ENCODE measurements around the gene RNF114. TPM values are rescaled to one million over a fixed set of nuclear protein-coding genes. Genes with fewer than 3 reads are reported as not detected.
"Not testable (repeated sequence)": the region's sequence is repeated elsewhere in the genome, so short reads cannot be mapped to it uniquely, and the experiment has no call there.

The RNF114 gene
- total and polyA plus RNA-seq, 5 donors from 2014 or later: 132 to 147 (median 146) TPM

GRCh38 chr20:49990271-49990720 lies 54.1 kb downstream of the RNF114 start:
- Histone ChIP-seq H3K9me3 (ENCODE audit: control insufficient read depth in 2 of 2, low read length in 2 of 2) (no peaks in the 10 kb centered on the region), H3K36me3 (ENCODE audit: control insufficient read depth, insufficient read depth, low read length) (no peaks in the 10 kb centered on the region), H3K27ac (ENCODE audit: insufficient read depth, low read length, poor library complexity, severe bottlenecking) (no peak overlapping the region), H3K4me3 (ENCODE audit: low read depth, low read length) (no peak overlapping the region), H3K4me1 (ENCODE audit: control insufficient read depth, insufficient read depth, low read length, poor library complexity, severe bottlenecking) (no peaks in the 10 kb centered on the region), H3K27me3 (ENCODE audit: control insufficient read depth, insufficient read depth, low read length) (no peaks in the 10 kb centered on the region)
- Mint-ChIP-seq H3K4me1 (no peaks in the 10 kb centered on the region), H3K36me3 (no peaks in the 10 kb centered on the region), H3K27me3 (peaks cover 12% of the 10 kb centered on the region), H3K9me3 (no peaks in the 10 kb centered on the region), H3K4me3 (no peak overlapping the region), H3K27ac (peak overlapping the region in 1 of 3 donors; percentile 20)
- DNase-seq (no peak), ATAC-seq (ENCODE audit: low read depth in 2 of 2) (no peak)

GRCh38 chr20:49993301-49993751 lies 57.1 kb downstream of the RNF114 start:
- H3K27ac Mint-ChIP-seq: no peak overlapping the region
- H3K27me3 Mint-ChIP-seq: peaks cover 21% of the 10 kb centered on the region
- no peak overlapping the region for H3K4me3 Mint-ChIP-seq
- H3K36me3 Mint-ChIP-seq: no peaks in the 10 kb centered on the region
- H3K9me3 ChIP-seq (ENCODE audit: control insufficient read depth in 2 of 2, low read length in 2 of 2): no peaks in the 10 kb centered on the region
- DNase-seq: no peak
- H3K27me3 ChIP-seq (ENCODE audit: control insufficient read depth, insufficient read depth, low read length): no peaks in the 10 kb centered on the region
- H3K4me1 ChIP-seq (ENCODE audit: control insufficient read depth, insufficient read depth, low read length, poor library complexity, severe bottlenecking): no peaks in the 10 kb centered on the region
- H3K9me3 Mint-ChIP-seq: peaks cover 0 to 4% (median 0%) of the 10 kb centered on the region in 7 donors
- H3K36me3 ChIP-seq (ENCODE audit: control insufficient read depth, insufficient read depth, low read length): no peaks in the 10 kb centered on the region
- H3K4me3 ChIP-seq (ENCODE audit: low read depth, low read length): no peak overlapping the region
- no peak overlapping the region for H3K27ac ChIP-seq (ENCODE audit: insufficient read depth, low read length, poor library complexity, severe bottlenecking)
- H3K4me1 Mint-ChIP-seq: no peaks in the 10 kb centered on the region
- ATAC-seq (ENCODE audit: low read depth in 2 of 2): no peak

GRCh38 chr20:49995586-49995985 lies 59.4 kb downstream of the RNF114 start:
- Mint-ChIP-seq H3K4me1 (no peaks in the 10 kb centered on the region), H3K9me3 (peaks cover 0 to 4% (median 0%) of the 10 kb centered on the region in 7 donors), H3K36me3 (no peaks in the 10 kb centered on the region), H3K27me3 (peaks cover 20% of the 10 kb centered on the region), H3K4me3 (no peak overlapping the region), H3K27ac (no peak overlapping the region)
- H3K27me3 ChIP-seq (ENCODE audit: control insufficient read depth, insufficient read depth, low read length): no peaks in the 10 kb centered on the region
- H3K4me1 ChIP-seq (ENCODE audit: control insufficient read depth, insufficient read depth, low read length, poor library complexity, severe bottlenecking): no peaks in the 10 kb centered on the region
- no peak overlapping the region for H3K27ac ChIP-seq (ENCODE audit: insufficient read depth, low read length, poor library complexity, severe bottlenecking)
- no peaks in the 10 kb centered on the region for H3K9me3 ChIP-seq (ENCODE audit: control insufficient read depth in 2 of 2, low read length in 2 of 2)
- ATAC-seq (ENCODE audit: low read depth in 2 of 2): no peak
- DNase-seq: no peak
- no peak overlapping the region for H3K4me3 ChIP-seq (ENCODE audit: low read depth, low read length)
- no peaks in the 10 kb centered on the region for H3K36me3 ChIP-seq (ENCODE audit: control insufficient read depth, insufficient read depth, low read length)

- not testable (repeated sequence) for H3K36me3 Mint-ChIP-seq; H3K4me3 ChIP-seq (ENCODE audit: low read depth, low read length); H3K9me3 Mint-ChIP-seq; H3K27me3 ChIP-seq (ENCODE audit: control insufficient read depth, insufficient read depth, low read length); H3K27ac Mint-ChIP-seq; H3K36me3 ChIP-seq (ENCODE audit: control insufficient read depth, insufficient read depth, low read length); ATAC-seq (ENCODE audit: low read depth in 2 of 2); H3K4me3 Mint-ChIP-seq; H3K27ac ChIP-seq (ENCODE audit: insufficient read depth, low read length, poor library complexity, severe bottlenecking); H3K4me1 Mint-ChIP-seq; H3K9me3 ChIP-seq (ENCODE audit: control insufficient read depth in 2 of 2, low read length in 2 of 2); DNase-seq; H3K4me1 ChIP-seq (ENCODE audit: control insufficient read depth, insufficient read depth, low read length, poor library complexity, severe bottlenecking)
- H3K27me3 Mint-ChIP-seq: peaks cover 22% of the 10 kb centered on the region
Observed at GRCh38 chr20:49998478-49999188, 62.4 kb downstream of the RNF114 start.

GRCh38 chr20:49999329-49999728 lies 63.1 kb downstream of the RNF114 start:
- Mint-ChIP-seq H3K4me1 (no peaks in the 10 kb centered on the region), H3K36me3 (no peaks in the 10 kb centered on the region), H3K27me3 (peaks cover 21% of the 10 kb centered on the region), H3K4me3 (no peak overlapping the region), H3K27ac (no peak overlapping the region), H3K9me3 (peaks cover 0 to 4% (median 0%) of the 10 kb centered on the region in 7 donors)
- Histone ChIP-seq H3K4me1 (ENCODE audit: control insufficient read depth, insufficient read depth, low read length, poor library complexity, severe bottlenecking) (no peaks in the 10 kb centered on the region), H3K9me3 (ENCODE audit: control insufficient read depth in 2 of 2, low read length in 2 of 2) (no peaks in the 10 kb centered on the region), H3K27me3 (ENCODE audit: control insufficient read depth, insufficient read depth, low read length) (no peaks in the 10 kb centered on the region), H3K4me3 (ENCODE audit: low read depth, low read length) (no peak overlapping the region), H3K36me3 (ENCODE audit: control insufficient read depth, insufficient read depth, low read length) (no peaks in the 10 kb centered on the region), H3K27ac (ENCODE audit: insufficient read depth, low read length, poor library complexity, severe bottlenecking) (no peak overlapping the region)
- ATAC-seq (ENCODE audit: low read depth in 2 of 2) (peak; percentile 31 to 37), DNase-seq (no peak)

- not testable (repeated sequence) for H3K9me3 Mint-ChIP-seq; DNase-seq; H3K27me3 ChIP-seq (ENCODE audit: control insufficient read depth, insufficient read depth, low read length); H3K4me3 ChIP-seq (ENCODE audit: low read depth, low read length); H3K36me3 Mint-ChIP-seq; ATAC-seq (ENCODE audit: low read depth in 2 of 2); H3K4me1 ChIP-seq (ENCODE audit: control insufficient read depth, insufficient read depth, low read length, poor library complexity, severe bottlenecking); H3K9me3 ChIP-seq (ENCODE audit: control insufficient read depth in 2 of 2, low read length in 2 of 2); H3K4me3 Mint-ChIP-seq; H3K27ac ChIP-seq (ENCODE audit: insufficient read depth, low read length, poor library complexity, severe bottlenecking); H3K4me1 Mint-ChIP-seq; H3K36me3 ChIP-seq (ENCODE audit: control insufficient read depth, insufficient read depth, low read length)
- Mint-ChIP-seq H3K27ac (peak overlapping the region in 1 of 3 donors; percentile 73), H3K27me3 (peaks cover 32% of the 10 kb centered on the region)
Observed at GRCh38 chr20:50000548-50001222, 64.5 kb downstream of the RNF114 start.

GRCh38 chr20:50001784-50002311 lies 65.7 kb downstream of the RNF114 start:
- DNase-seq (no peak), ATAC-seq (ENCODE audit: low read depth in 2 of 2) (no peak)
- Mint-ChIP-seq H3K4me1 (no peaks in the 10 kb centered on the region), H3K27me3 (peaks cover 29% of the 10 kb centered on the region), H3K4me3 (no peak overlapping the region), H3K9me3 (peaks cover 0 to 2% (median 0%) of the 10 kb centered on the region in 7 donors), H3K36me3 (no peaks in the 10 kb centered on the region), H3K27ac (no peak overlapping the region)
- no peaks in the 10 kb centered on the region for H3K27me3 ChIP-seq (ENCODE audit: control insufficient read depth, insufficient read depth, low read length)
- no peaks in the 10 kb centered on the region for H3K36me3 ChIP-seq (ENCODE audit: control insufficient read depth, insufficient read depth, low read length)
- H3K9me3 ChIP-seq (ENCODE audit: control insufficient read depth in 2 of 2, low read length in 2 of 2): no peaks in the 10 kb centered on the region
- H3K4me3 ChIP-seq (ENCODE audit: low read depth, low read length): no peak overlapping the region
- no peak overlapping the region for H3K27ac ChIP-seq (ENCODE audit: insufficient read depth, low read length, poor library complexity, severe bottlenecking)
- H3K4me1 ChIP-seq (ENCODE audit: control insufficient read depth, insufficient read depth, low read length, poor library complexity, severe bottlenecking): no peaks in the 10 kb centered on the region
